Measurements from ENCODE around the gene SH2D3C.

The SH2D3C gene

DNA sequence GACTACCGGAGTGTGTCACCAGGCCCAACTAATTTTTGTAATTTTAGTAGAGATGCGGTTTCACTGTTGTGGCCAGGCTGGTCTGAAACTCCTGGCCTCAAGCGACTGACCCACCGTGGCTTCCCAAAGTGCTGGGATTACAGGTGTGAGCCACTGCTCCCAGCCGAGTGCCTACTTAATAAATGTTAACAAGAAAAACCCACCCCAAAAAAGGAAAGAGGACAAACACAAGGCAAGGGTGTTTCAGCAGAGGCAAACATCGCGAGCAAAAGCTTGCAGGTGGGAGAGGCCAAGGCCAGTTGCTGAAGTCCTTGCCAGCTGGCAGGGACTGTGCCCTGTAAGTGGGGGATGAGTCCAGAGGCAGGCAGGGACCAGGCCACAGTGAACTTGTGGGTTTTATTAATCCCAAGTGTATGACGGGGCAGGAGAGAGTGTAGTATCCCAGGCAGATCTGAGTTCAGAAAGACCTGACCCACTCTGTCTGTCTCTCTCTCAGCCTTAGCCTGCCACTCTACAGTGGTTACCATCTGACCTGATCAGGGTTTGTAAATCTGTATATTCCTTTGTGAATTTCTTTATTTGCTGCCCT is 17.9 kb upstream of the SH2D3C start:
- Mint-ChIP-seq H3K27me3 (no peaks in the 10 kb centered on the region), H3K36me3 (ENCODE audit: low read depth) (peaks cover 35% of the 10 kb centered on the region), H3K4me1 (ENCODE audit: low read depth) (peaks cover 37% of the 10 kb centered on the region), H3K9me3 (no peaks in the 10 kb centered on the region), H3K4me3 (no peak overlapping the region), H3K27ac (peak overlapping the region; percentile 69)
- no peak for DNase-seq

DNA sequence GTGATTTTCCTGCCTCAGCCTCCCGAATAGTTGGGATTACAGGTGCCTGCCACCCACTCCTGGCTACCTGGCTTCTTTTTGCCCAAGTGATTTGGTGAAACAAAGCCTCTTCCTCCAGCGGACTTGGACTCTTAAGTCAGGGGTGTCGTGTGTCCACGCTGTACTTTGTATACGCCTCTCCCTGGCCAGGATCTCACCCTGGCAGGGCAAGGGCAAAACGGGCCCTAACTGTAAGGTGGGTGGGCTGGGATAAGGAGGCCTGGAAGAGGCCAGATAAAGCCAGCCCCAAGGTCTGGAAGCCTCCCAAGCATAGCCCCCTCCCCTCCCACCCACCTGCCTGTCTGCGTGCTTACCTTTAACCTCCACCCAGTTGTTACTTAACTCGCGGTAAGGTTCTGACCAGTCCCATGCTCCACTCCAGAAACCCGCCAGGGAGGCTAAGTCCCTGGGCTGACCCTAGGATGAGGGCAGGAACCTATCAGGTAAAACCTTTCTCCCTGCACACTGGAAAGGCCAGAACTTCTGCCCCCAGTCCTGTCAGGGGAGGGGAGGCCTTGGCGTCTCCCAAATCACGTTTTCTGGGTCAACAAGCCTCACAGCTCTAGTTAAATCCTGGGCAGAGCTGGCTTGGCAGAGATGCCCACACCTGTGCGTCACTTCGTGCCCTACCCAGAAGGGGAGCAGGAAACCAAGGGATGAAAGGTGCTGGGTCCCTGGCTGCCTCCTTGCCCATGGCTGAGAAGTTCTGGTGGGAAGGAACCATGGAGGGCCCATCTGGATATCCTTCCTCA is 15.7 kb upstream of the SH2D3C start:
- no peak for DNase-seq
- Mint-ChIP-seq H3K9me3 (no peaks in the 10 kb centered on the region), H3K27me3 (no peaks in the 10 kb centered on the region), H3K27ac (no peak overlapping the region), H3K4me1 (ENCODE audit: low read depth) (peaks cover 43% of the 10 kb centered on the region), H3K36me3 (ENCODE audit: low read depth) (peaks cover 56% of the 10 kb centered on the region), H3K4me3 (no peak overlapping the region)

DNA sequence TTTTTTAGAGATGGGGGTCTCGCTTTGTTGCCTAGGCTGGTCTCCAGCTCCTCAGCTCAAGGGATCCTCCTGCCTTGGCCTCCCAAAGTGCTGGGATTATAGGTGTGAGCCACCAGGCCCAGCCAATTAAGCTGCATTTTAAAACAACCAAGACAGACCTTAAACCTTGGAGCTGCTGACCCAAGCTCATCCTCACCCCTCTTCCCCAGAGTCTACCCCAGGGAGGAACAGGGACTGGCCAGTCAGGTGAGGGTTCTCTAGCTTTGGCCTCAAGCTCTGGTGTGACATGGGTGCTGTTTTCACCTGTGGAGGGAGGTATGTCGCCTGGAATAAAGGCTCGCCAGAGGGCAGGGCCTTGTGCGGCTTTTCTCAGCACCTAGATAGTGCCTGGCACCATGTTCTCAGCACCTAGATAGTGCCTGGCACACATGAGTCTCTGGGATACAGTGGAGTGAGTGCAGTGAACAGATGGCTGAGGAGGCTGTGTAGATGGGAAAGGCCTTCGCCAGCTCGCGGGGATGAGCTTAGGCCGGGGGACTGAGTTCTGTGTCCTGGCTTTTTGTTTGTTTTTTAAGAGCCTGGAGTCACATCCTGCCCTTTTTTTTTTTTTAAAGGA is 14.7 kb upstream of the SH2D3C start:
- Mint-ChIP-seq H3K27ac (peak overlapping the region; percentile 78), H3K4me1 (ENCODE audit: low read depth) (peaks cover 53% of the 10 kb centered on the region), H3K4me3 (no peak overlapping the region), H3K27me3 (no peaks in the 10 kb centered on the region), H3K9me3 (no peaks in the 10 kb centered on the region), H3K36me3 (ENCODE audit: low read depth) (peaks cover 66% of the 10 kb centered on the region)
- DNase-seq, result no peak

DNA sequence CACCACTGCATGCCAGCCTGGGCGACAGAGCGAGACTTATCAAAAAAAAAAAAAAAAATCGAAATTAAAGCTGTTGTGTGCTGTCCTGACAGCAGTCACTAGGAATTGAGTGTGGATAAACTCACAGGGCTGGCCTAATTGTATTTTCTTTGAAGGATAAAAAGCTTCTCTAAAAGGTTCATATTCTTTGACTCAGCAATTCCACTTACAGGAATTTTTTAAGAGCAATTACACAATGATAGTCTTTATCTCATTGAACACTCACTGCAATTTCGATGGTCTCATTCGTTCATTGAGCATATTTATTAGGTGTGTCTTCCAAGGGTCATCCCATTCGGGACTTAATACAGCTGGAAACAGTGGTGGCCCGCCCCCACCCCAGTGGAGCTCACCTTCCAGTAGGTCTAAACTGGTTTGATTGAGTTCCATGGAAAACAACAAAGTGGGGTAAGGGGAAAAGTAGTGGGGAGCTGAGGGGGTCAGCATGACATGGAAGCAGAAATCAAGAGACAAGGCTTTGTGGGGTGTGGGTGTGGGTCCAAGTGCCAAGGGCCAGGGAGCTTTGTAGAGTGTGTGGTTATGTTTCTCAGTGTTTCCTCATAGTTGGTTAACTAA is 14.1 kb upstream of the SH2D3C start:
- Mint-ChIP-seq H3K27ac (peak overlapping the region; percentile 71), H3K36me3 (ENCODE audit: low read depth) (peaks cover 73% of the 10 kb centered on the region), H3K9me3 (no peaks in the 10 kb centered on the region), H3K4me3 (no peak overlapping the region), H3K4me1 (ENCODE audit: low read depth) (peaks cover 55% of the 10 kb centered on the region), H3K27me3 (no peaks in the 10 kb centered on the region)
- DNase-seq, result no peak

DNA sequence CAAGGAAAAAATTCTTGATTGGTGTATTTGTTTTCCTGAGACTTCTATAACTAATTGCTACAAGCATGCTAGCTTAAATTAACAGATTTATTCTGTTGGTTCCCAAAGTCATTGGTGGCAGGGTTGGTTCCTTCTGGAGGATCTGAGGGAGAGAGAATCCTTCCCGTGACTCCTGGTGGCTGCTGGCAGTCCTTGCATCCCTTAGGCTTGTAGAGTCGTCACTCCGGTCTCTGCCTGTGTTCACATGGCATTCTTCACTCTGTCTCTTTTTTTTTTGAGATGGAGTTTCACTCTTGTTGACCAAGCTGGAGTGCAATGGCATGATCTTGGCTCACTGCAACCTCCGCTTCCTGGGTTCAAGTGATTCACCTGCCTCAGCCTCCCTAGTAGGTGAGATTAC is 12.6 kb upstream of the SH2D3C start:
- no peak for DNase-seq
- Mint-ChIP-seq H3K27ac (peak overlapping the region; percentile 44), H3K36me3 (ENCODE audit: low read depth) (peaks cover 86% of the 10 kb centered on the region), H3K4me3 (no peak overlapping the region), H3K9me3 (no peaks in the 10 kb centered on the region), H3K27me3 (no peaks in the 10 kb centered on the region), H3K4me1 (ENCODE audit: low read depth) (peaks cover 51% of the 10 kb centered on the region)

DNA sequence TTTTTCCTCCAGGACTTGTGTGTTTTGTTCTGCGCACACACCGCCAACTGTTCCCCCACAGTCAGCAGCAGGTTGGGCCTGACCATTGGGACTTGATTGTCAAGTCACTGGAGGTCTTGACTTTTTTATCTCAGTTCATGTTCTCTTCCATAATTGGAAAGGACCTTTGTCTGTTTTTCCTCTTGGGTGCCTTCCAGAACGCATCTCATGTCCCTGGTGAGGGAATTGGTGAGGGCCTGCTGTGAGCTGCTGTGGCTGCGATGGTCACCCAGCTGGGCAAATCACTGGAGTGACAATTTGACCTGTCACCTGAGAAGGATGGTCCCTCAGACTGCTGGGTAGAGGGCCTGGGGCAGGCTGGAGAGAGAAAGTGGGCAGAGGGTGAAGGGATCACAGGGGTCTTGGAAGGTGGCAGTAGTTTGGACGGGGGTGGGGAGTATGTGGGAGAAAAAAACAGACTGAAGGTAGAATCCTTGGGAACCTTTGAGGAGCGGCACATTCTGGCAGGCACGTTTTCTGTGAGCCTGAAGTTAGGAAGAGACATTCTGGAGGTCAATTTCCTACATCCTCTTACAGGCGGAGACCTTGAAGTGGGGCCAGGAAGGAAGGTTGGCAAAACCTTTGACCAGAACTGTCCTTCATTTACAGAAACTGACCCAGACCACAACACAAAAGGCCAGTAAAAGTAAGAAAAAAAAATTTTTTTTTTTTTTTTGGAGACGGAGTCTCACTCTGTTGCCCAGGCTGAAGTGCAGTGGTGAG is 11.8 kb upstream of the SH2D3C start:
- H3K36me3 Mint-ChIP-seq (ENCODE audit: low read depth), result peaks cover 86% of the 10 kb centered on the region
- peak overlapping the region; percentile 78 for H3K27ac Mint-ChIP-seq
- H3K4me3 Mint-ChIP-seq, result no peak overlapping the region

DNA sequence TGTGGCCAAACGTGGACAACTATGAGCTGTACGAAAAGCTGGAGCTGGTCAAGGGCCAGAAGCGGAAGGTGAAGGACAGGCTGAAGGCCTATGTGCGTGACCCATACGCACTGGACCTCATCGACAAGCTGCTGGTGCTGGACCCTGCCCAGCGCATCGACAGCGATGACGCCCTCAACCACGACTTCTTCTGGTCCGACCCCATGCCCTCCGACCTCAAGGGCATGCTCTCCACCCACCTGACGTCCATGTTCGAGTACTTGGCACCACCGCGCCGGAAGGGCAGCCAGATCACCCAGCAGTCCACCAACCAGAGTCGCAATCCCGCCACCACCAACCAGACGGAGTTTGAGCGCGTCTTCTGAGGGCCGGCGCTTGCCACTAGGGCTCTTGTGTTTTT is 10.7 kb upstream of the SH2D3C start:
- Mint-ChIP-seq H3K27me3 (no peaks in the 10 kb centered on the region), H3K27ac (peak overlapping the region; percentile 89), H3K4me1 (ENCODE audit: low read depth) (peaks cover 54% of the 10 kb centered on the region), H3K36me3 (ENCODE audit: low read depth) (peaks cover 77% of the 10 kb centered on the region), H3K9me3 (no peaks in the 10 kb centered on the region), H3K4me3 (peak overlapping the region; percentile 57)
- DNase-seq, result no peak

More for the DNA sequence above, 11.8 kb upstream of the SH2D3C start:
- H3K4me1 Mint-ChIP-seq (ENCODE audit: low read depth), result peaks cover 47% of the 10 kb centered on the region
- no peak for DNase-seq
- H3K9me3 Mint-ChIP-seq, result no peaks in the 10 kb centered on the region
- H3K27me3 Mint-ChIP-seq, result no peaks in the 10 kb centered on the region

DNA sequence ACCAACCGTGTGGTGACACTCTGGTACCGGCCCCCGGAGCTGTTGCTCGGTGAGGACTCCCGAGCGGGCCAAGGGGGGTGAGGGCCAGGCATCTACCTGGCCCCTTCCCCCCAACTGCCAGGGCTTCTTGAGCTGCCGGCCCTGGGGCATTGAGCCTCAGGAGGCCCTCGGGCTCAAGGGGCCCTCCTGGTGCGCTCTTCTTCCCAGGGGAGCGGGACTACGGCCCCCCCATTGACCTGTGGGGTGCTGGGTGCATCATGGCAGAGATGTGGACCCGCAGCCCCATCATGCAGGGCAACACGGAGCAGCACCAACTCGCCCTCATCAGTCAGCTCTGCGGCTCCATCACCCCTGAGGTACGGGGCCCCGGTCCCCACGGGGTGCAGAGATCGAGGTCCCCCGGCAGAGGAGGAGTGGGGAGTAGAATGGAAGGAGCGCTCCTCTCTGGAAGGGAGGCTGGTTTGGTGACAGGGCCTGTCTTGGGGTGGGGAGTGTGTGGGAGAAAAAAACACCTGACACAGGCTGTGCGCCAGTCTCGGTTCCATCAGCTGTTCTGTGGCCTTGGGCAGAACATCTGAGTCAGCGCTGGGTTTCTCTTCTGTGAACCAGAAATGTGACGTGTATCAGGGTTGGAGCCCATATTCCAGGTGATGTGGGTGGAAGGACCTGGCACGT is 10.0 kb upstream of the SH2D3C start:
- H3K4me1 Mint-ChIP-seq (ENCODE audit: low read depth), result peaks cover 61% of the 10 kb centered on the region
- DNase-seq, result peak; percentile 78
- no peaks in the 10 kb centered on the region for H3K9me3 Mint-ChIP-seq
- H3K36me3 Mint-ChIP-seq (ENCODE audit: low read depth), result peaks cover 72% of the 10 kb centered on the region
- H3K4me3 Mint-ChIP-seq, result peak overlapping the region; percentile 57
- H3K27me3 Mint-ChIP-seq, result no peaks in the 10 kb centered on the region
- H3K27ac Mint-ChIP-seq, result peak overlapping the region; percentile 94

DNA sequence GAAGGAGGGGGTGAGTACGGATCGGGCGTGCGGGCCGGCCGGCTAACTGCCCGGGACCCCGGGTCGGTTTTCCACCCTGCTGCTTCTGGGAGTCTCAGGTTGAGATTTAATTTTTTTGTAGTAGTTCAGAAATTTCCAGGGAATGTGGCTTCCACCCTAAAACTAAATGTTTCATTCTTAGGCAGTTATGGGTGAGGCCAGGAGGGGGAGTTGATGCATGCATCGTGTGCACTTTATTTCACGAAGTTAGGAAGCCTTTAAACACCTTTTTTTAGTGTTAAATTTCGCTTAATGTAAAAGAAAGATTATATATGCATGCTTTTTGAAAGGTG is 8.3 kb upstream of the SH2D3C start:
- H3K27ac Mint-ChIP-seq, result peak overlapping the region; percentile 94
- H3K36me3 Mint-ChIP-seq (ENCODE audit: low read depth), result peaks cover 55% of the 10 kb centered on the region
- peaks cover 69% of the 10 kb centered on the region for H3K4me1 Mint-ChIP-seq (ENCODE audit: low read depth)
- H3K27me3 Mint-ChIP-seq, result no peaks in the 10 kb centered on the region
- H3K9me3 Mint-ChIP-seq, result no peaks in the 10 kb centered on the region
- no peak for DNase-seq
- peak overlapping the region; percentile 96 for H3K4me3 Mint-ChIP-seq

DNA sequence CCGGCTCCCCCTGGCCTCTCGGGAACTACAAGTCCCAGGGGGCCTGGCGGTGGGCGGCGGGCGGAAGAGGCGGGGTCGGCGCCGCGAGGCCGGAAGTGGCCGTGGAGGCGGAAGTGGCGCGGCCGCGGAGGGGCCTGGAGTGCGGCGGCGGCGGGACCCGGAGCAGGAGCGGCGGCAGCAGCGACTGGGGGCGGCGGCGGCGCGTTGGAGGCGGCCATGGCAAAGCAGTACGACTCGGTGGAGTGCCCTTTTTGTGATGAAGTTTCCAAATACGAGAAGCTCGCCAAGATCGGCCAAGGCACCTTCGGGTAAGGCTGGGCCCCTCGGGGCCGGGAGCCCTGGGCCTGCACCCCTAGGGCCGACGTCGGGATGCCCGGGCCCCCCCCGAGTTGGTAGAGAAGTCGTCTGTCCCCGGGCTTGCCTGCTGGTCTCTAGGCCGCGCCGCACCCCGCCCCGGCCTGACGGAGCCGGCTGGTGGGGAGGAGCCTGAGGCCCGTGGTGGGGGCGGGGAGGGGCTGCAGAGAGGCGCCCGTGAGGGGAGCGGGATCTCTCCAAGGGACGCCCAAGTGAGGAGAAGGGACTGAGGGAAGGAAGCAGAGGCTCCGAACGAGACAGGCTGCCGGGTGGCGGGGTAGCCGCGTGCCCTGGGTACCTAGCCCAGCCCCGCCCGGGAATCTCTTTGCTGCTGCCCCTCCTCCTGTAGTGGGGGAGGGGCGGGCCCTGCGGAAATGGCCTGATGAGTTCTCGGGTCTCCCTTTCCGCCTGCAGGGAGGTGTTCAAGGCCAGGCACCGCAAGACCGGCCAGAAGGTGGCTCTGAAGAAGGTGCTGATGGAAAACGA is 7.7 kb upstream of the SH2D3C start, which contains the start of gene CDK9:
Gene CDK9 (plus strand): TSS at position 102 of the 840 bp plus-strand sequence. CDS start 115 bp downstream, at position 217.
- Mint-ChIP-seq H3K27ac (peak within 1 kb of the TSS; percentile 95), H3K4me1 (ENCODE audit: low read depth) (peaks cover 75% of the 10 kb centered on the region), H3K9me3 (no peaks in the 10 kb centered on the region), H3K36me3 (ENCODE audit: low read depth) (peaks cover 49% of the 10 kb centered on the region), H3K4me3 (peak within 1 kb of the TSS; percentile 96), H3K27me3 (no peaks in the 10 kb centered on the region)
- DNase-seq, result peak; percentile 98

DNA sequence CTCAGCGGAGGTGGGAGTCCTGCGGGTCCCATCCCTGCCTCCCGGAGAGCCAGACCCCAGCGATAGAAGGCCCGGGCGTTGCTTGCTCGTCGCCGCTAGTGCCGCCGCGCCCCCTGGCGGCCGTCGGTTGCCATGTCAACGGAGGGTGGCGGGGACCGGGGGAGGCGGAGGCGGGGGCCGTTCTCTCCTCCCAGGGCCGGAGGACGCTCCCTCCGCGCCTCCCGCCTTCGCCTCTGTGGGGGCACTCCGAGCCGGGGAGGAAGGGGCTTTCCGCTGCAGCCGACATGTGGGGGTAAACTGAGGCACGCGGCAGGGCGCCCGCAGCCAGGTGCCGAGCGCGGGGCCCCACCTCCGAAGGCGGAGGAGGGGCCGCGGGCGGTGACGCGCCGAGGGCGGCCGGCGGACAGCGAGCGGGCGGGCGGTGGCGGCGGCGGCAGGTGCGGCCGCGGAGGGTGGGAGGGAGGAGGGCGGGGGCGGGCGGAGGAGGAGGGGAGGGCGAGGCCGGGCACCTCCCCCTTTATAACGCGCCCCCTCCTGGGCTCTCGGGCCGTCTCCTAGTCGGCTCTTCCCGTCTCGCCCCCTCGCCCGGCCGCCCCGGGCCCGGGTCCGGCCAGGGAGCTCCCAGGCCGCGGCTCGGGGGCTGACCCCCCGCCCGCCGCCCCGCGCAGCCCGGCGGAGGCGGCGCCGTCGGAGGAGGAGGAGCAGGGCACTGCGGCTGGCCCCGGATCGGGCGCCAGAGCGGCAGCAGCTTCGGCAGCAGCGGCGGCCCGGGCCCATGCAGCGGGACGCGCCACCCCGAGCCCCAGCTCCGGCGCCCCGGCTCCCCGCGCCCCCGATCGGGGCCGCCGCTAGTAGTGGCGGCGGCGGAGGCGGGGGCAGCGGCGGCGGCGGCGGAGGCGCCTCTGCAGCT is 6.8 kb upstream of the SH2D3C start:
- peak overlapping the region; percentile 95 for H3K27ac Mint-ChIP-seq
- peak; percentile 93 for DNase-seq
- H3K27me3 Mint-ChIP-seq, result no peaks in the 10 kb centered on the region
- peak overlapping the region; percentile 96 for H3K4me3 Mint-ChIP-seq
- peaks cover 78% of the 10 kb centered on the region for H3K4me1 Mint-ChIP-seq (ENCODE audit: low read depth)
- peaks cover 40% of the 10 kb centered on the region for H3K36me3 Mint-ChIP-seq (ENCODE audit: low read depth)
- no peaks in the 10 kb centered on the region for H3K9me3 Mint-ChIP-seq

All from activated T-cell treated with anti-CD3 and anti-CD28 coated beads, Interleukin-2, amount 50 U/mL, for 24 hours (primary cell).